KOPT-K1 (cell line): ENCODE measurements around the gene JUN.

Experiments
- H3K27ac ChIP-seq: fragments of 200-600 bp; sonication (generic); 2 replicates; pipeline ENCODE4 v1.5.1; 2016; ENCODE audit warnings: antibody characterized with exemption, mild to moderate bottlenecking, low read depth, low read length; ENCODE audit not compliant: poor library complexity, severe bottlenecking
- H3K36me3 ChIP-seq: fragments of 200-600 bp; sonication (generic); 2 replicates; pipeline ENCODE4 v1.5.1; 2017; ENCODE audit warnings: antibody characterized with exemption, mild to moderate bottlenecking, low read length, moderate library complexity; ENCODE audit not compliant: insufficient read depth
- H3K9me3 ChIP-seq: fragments of 200-600 bp; sonication (generic); 2 replicates; pipeline ENCODE4 v1.5.1; 2017; ENCODE audit warnings: antibody characterized with exemption, low read length, mild to moderate bottlenecking; ENCODE audit not compliant: insufficient read depth, poor library complexity, severe bottlenecking

JUN gene

GRCh38 chr1:58765441-58765840 lies 18.4 kb downstream of the JUN start:
- no peaks in the 10 kb centered on the region for H3K9me3 ChIP-seq
- no peak overlapping the region for H3K27ac ChIP-seq
- H3K36me3 ChIP-seq: no peaks in the 10 kb centered on the region

GRCh38 chr1:58765006-58765405 lies 18.8 kb downstream of the JUN start:
- Histone ChIP-seq H3K27ac (no peak overlapping the region), H3K36me3 (no peaks in the 10 kb centered on the region), H3K9me3 (no peaks in the 10 kb centered on the region)

GRCh38 chr1:58764294-58764978 lies 19.4 kb downstream of the JUN start:
- Histone ChIP-seq H3K9me3 (no peaks in the 10 kb centered on the region), H3K27ac (no peak overlapping the region), H3K36me3 (no peaks in the 10 kb centered on the region)

GRCh38 chr1:58763214-58763613 lies 20.6 kb downstream of the JUN start:
- Histone ChIP-seq H3K9me3 (no peaks in the 10 kb centered on the region), H3K36me3 (no peaks in the 10 kb centered on the region), H3K27ac (no peak overlapping the region)

- Histone ChIP-seq H3K27ac (no peak overlapping the region), H3K36me3 (no peaks in the 10 kb centered on the region), H3K9me3 (no peaks in the 10 kb centered on the region)
These were observed 21.0 kb downstream of the JUN start for GRCh38 chr1:58762806-58763205.

GRCh38 chr1:58755468-58755872 lies 28.4 kb downstream of the JUN start:
- Histone ChIP-seq H3K9me3 (no peaks in the 10 kb centered on the region), H3K36me3 (no peaks in the 10 kb centered on the region), H3K27ac (peak overlapping the region; percentile 41)

GRCh38 chr1:58754683-58755467 lies 29.0 kb downstream of the JUN start:
- peak overlapping the region; percentile 41 for H3K27ac ChIP-seq
- no peaks in the 10 kb centered on the region for H3K36me3 ChIP-seq
- H3K9me3 ChIP-seq: no peaks in the 10 kb centered on the region

- H3K27ac ChIP-seq: no peak overlapping the region
- no peaks in the 10 kb centered on the region for H3K9me3 ChIP-seq
- H3K36me3 ChIP-seq: no peaks in the 10 kb centered on the region
These were observed 29.7 kb downstream of the JUN start for GRCh38 chr1:58754073-58754613.

- Histone ChIP-seq H3K9me3 (no peaks in the 10 kb centered on the region), H3K27ac (no peak overlapping the region), H3K36me3 (no peaks in the 10 kb centered on the region)
These were observed 30.4 kb downstream of the JUN start for GRCh38 chr1:58753431-58753866.

GRCh38 chr1:58749646-58750045 lies 34.2 kb downstream of the JUN start:
- H3K36me3 ChIP-seq: no peaks in the 10 kb centered on the region
- no peaks in the 10 kb centered on the region for H3K9me3 ChIP-seq
- no peak overlapping the region for H3K27ac ChIP-seq

- H3K36me3 ChIP-seq: no peaks in the 10 kb centered on the region
- H3K9me3 ChIP-seq: no peaks in the 10 kb centered on the region
- H3K27ac ChIP-seq: no peak overlapping the region
These were observed 35.2 kb downstream of the JUN start for GRCh38 chr1:58748666-58749065.

GRCh38 chr1:58746757-58747156 lies 37.1 kb downstream of the JUN start:
- Histone ChIP-seq H3K9me3 (no peaks in the 10 kb centered on the region), H3K27ac (no peak overlapping the region)

GRCh38 chr1:58746182-58746581 lies 37.7 kb downstream of the JUN start:
- Histone ChIP-seq H3K27ac (no peak overlapping the region), H3K9me3 (no peaks in the 10 kb centered on the region), H3K36me3 (no peaks in the 10 kb centered on the region)

More at GRCh38 chr1:58746757-58747156, 37.1 kb downstream of the JUN start:
- no peaks in the 10 kb centered on the region for H3K36me3 ChIP-seq

- no peak overlapping the region for H3K27ac ChIP-seq
- H3K9me3 ChIP-seq: no peaks in the 10 kb centered on the region
- no peaks in the 10 kb centered on the region for H3K36me3 ChIP-seq
These were observed 38.2 kb downstream of the JUN start for GRCh38 chr1:58745666-58746065.

GRCh38 chr1:58745117-58745516 lies 38.7 kb downstream of the JUN start:
- H3K27ac ChIP-seq: no peak overlapping the region
- no peaks in the 10 kb centered on the region for H3K36me3 ChIP-seq
- H3K9me3 ChIP-seq: no peaks in the 10 kb centered on the region
